K562 (cell line): ENCODE measurements around the gene RAD51D. TPM values are rescaled to one million over a fixed set of nuclear protein-coding genes. Genes with fewer than 3 reads are reported as not detected.

Experiments
- ARID1B ChIP-seq: fragments of 450-650 bp; IDR thresholded peaks from 2 replicates; pipeline ENCODE4 v1.6.1; 2016; ENCODE audit warnings: antibody characterized with exemption, mild to moderate bottlenecking, inconsistent platforms
- CTCFL ChIP-seq: IDR thresholded peaks from 2 replicates; pipeline ENCODE4 v1.6.1; 2011; ENCODE audit warnings: borderline replicate concordance, low read depth, mild to moderate bottlenecking, moderate library complexity, low read length; ENCODE audit not compliant: insufficient read depth, poor library complexity, severe bottlenecking
- DPF2 ChIP-seq: fragments of 450-650 bp; IDR thresholded peaks from 2 replicates; pipeline ENCODE4 v1.6.1; 2016
- GTF3C2 ChIP-seq: IDR thresholded peaks from 3 replicates; pipeline ENCODE4 v1.6.1; 2011; ENCODE audit warnings: borderline replicate concordance, mild to moderate bottlenecking, moderate library complexity; ENCODE audit not compliant: insufficient read length; ENCODE audit errors: extremely low read depth
- HEY1 ChIP-seq: fragments of 250-450 bp; sonication (Bioruptor Pico); IDR thresholded peaks from 2 replicates; pipeline ENCODE4 v1.5.0; 2020; ENCODE audit warnings: mild to moderate bottlenecking, moderate library complexity, borderline replicate concordance
- MCM2 ChIP-seq: fragments of 450-650 bp; IDR thresholded peaks from 2 replicates; pipeline ENCODE4 v1.6.1; 2017; ENCODE audit warnings: low read depth, mild to moderate bottlenecking
- MLLT1 ChIP-seq, 2 experiments: fragments of 450-650 bp; IDR thresholded peaks; 2 replicates each; pipeline ENCODE4 v1.6.1; 2016
- NFIX ChIP-seq: fragments of 250-450 bp; sonication (Bioruptor Pico); IDR thresholded peaks from 2 replicates; pipeline ENCODE4 v1.4.0; 2020; ENCODE audit warnings: low read depth, mild to moderate bottlenecking, moderate library complexity
- PHB2 ChIP-seq: fragments of 450-650 bp; IDR thresholded peaks from 2 replicates; pipeline ENCODE4 v1.6.1; 2017; ENCODE audit warnings: low read depth
- SMARCE1 ChIP-seq: fragments of 450-650 bp; IDR thresholded peaks from 2 replicates; pipeline ENCODE4 v1.7.1; 2016; ENCODE audit warnings: mild to moderate bottlenecking
- ZBTB5 ChIP-seq: fragments of 450-650 bp; IDR thresholded peaks from 2 replicates; pipeline ENCODE4 v1.6.1; 2017; ENCODE audit warnings: antibody characterized with exemption
- ZFP91 ChIP-seq: sonication (generic); formaldehyde crosslinking; IDR thresholded peaks from 2 replicates; pipeline ENCODE4 v1.8.0; 2022; ENCODE audit warnings: mild to moderate bottlenecking, missing genetic modification reagents
- ZNF134 ChIP-seq: fragments of 250-450 bp; sonication (Bioruptor Pico); conservative IDR thresholded peaks from 2 replicates; pipeline ENCODE4 v1.4.0; 2020
- ZNF263 ChIP-seq: sonication (generic); formaldehyde crosslinking; IDR thresholded peaks from 2 replicates; pipeline ENCODE4 v1.8.0; 2022; ENCODE audit warnings: mild to moderate bottlenecking, missing genetic modification reagents, borderline replicate concordance
- ZNF3 ChIP-seq: fragments of 250-450 bp; sonication (Bioruptor Pico); IDR thresholded peaks from 2 replicates; pipeline ENCODE4 v1.5.0; 2021; ENCODE audit warnings: mild to moderate bottlenecking, moderate library complexity
- polyA plus RNA-seq, 8 experiments: library from polyadenylated mRNA; depleted of rRNA in 4 of 8; stranded (reverse) in 5 of 8; unstranded in 3 of 8; fragments of >200 nt; fragmentation: Nextera tagmentation in 2 of 8; fragmentation: Illumina TruSeq in 1 of 8; extraction: Ambion mirVana in 2 of 8; extraction: Trizol in 1 of 8; gene quantifications; 2 replicates each; pipeline versions ENCODE4 v1.2.1 to v1.2.3, GENCODE V29; 2011 to 2014; ENCODE audit warnings: inconsistent platforms in 1 of 8, missing spikeins in 1 of 8
- total RNA-seq, 7 experiments: library from RNA; depleted of rRNA in 6 of 7; stranded (reverse); fragments of >200 nt in 6 of 7; fragmentation: Illumina TruSeq in 2 of 7; extraction: Trizol in 2 of 7; gene quantifications; 2 replicates each; pipeline versions ENCODE4 v1.2.1 to v1.2.3, GENCODE V29; 2011 to 2021; ENCODE audit warnings: low replicate concordance in 1 of 7

Gene RAD51D
- total and polyA plus RNA-seq, 9 of the 15 experiments (the other 6 are each of a cell fraction or from before 2014, with no cell fraction given), result 2.2 to 16.9 (median 8.7) TPM

- TF ChIP-seq NFIX (CRISPR knock-in tag) (no peak), HEY1 (CRISPR knock-in tag) (no peak), SMARCE1 (peak; percentile 74), ZNF263 (CRISPR knock-in tag) (no peak), PHB2 (no peak), GTF3C2 (no peak), MCM2 (no peak), ZNF134 (no peak), ARID1B (peak; percentile 59), MLLT1 (IDR thresholded peaks at IDR 0.05) (no peak), ZFP91 (CRISPR knock-in tag) (no peak), CTCFL (no peak), ZBTB5 (no peak), ZNF3 (CRISPR knock-in tag) (no peak), DPF2 (peak; percentile 71)
These were observed 68.5 kb downstream of the RAD51D start (continued) for GRCh38 chr17:35051183-35051578.
